Glomerular visceral epithelial cell (primary cell): ENCODE results near the gene OR51S1.
"Not testable (repeated sequence)": the region's sequence is repeated elsewhere in the genome, so short reads cannot be mapped to it uniquely, and the experiment has no call there.

Experiments
- DNase-seq: peaks from one replicate; pipeline ENCODE4 v3.0.0-alpha.2; 2016; ENCODE audit errors: extremely low spot score

OR51S1 gene

GRCh38 chr11:4804280-4804679 is 44.7 kb downstream of the OR51S1 start, which contains the start of gene OR52R1:
TSS of gene OR52R1 (minus strand) at chr11:4804380. CDS start at chr11:4804380, 0 bp downstream.
- no peak for DNase-seq

- not testable (repeated sequence) for DNase-seq
Observed at GRCh38 chr11:4801316-4801715, 47.7 kb downstream of the OR51S1 start.

GRCh38 chr11:4798427-4799183 is 50.4 kb downstream of the OR51S1 start:
- no peak for DNase-seq
